ENCODE measurements around the gene BTG4. TPM values are rescaled to one million over a fixed set of nuclear protein-coding genes. Genes with fewer than 3 reads are reported as not detected.

Gene BTG4
- total RNA-seq, 1 experiment from 2014 or later: not detected

- ChIA-PET CTCF (no interaction called here), POLR2A (no interaction called here), RAD21 (ENCODE audit: low non-redundant PET in 1 of 2, low total read pairs in 2 of 2, uncharacterized antibody in 2 of 2, unreplicated experiment in 2 of 2) (no interaction called here)
- H3K4me3 ChIP-seq (replicated peaks in 1 of 2; ENCODE audit: low read depth in 1 of 2, low read length in 2 of 2): no peak overlapping the region
- H3K9me2 ChIP-seq (ENCODE audit: insufficient read depth): no peaks in the 10 kb centered on the region
- TF ChIP-seq SRF (IDR thresholded peaks at IDR 0.05; ENCODE audit: low read depth) (no peak), FOSL1 (IDR thresholded peaks at IDR 0.05; ENCODE audit: low read depth) (no peak), ELF1 (IDR thresholded peaks at IDR 0.05; ENCODE audit: borderline replicate concordance, low read depth) (no peak), POLR2A (IDR thresholded peaks at IDR 0.05; ENCODE audit: borderline replicate concordance, extremely low read depth, insufficient read depth, insufficient read length) (no peak)
- no peaks in the 10 kb centered on the region; the same call in 1 of the 2 replicates for H3K27me3 ChIP-seq (ENCODE audit: insufficient read depth, low read length)
- DNase-seq (ENCODE audit: low read depth, low spot score): no peak
- ATAC-seq: no peak
- H3K4me2 ChIP-seq (ENCODE audit: low read length): no peak overlapping the region
- no peak overlapping the region for H3K27ac ChIP-seq (ENCODE audit: low read depth, low read length)
- H3K36me3 ChIP-seq (ENCODE audit: control insufficient read depth in 1 of 2, insufficient read depth in 2 of 2, low read length in 2 of 2): no peaks in the 10 kb centered on the region
- no peak overlapping the region for H2AFZ ChIP-seq (ENCODE audit: low read depth, low read length, poor library complexity, severe bottlenecking)
- H3K9ac ChIP-seq (ENCODE audit: low read length): no peak overlapping the region
- no peaks in the 10 kb centered on the region for H4K20me1 ChIP-seq (ENCODE audit: insufficient read depth)
- intact Hi-C loops (cut with micrococcal nuclease): no loop called here
- BruUV-seq (replicated peaks): no TSS peak
- H3K79me2 ChIP-seq (ENCODE audit: insufficient read depth, low read length): no peaks in the 10 kb centered on the region
- H3K9me3 ChIP-seq (ENCODE audit: control insufficient read depth in 1 of 2, insufficient read depth in 1 of 2, low read depth in 1 of 2, low read length in 2 of 2): no peaks in the 10 kb centered on the region
- H3K4me1 ChIP-seq (ENCODE audit: control insufficient read depth in 1 of 2, insufficient read depth in 2 of 2, low read length in 2 of 2): no peaks in the 10 kb centered on the region
These were observed 26.4 kb upstream of the BTG4 start for GRCh38 chr11:111538407-111539114.

GRCh38 chr11:111537336-111537860 is 25.2 kb upstream of the BTG4 start:
- intact Hi-C loops (cut with micrococcal nuclease): no loop called here
- POLR2A ChIA-PET: no interaction called here
- Histone ChIP-seq H3K27me3 (ENCODE audit: insufficient read depth, low read length) (no peaks in the 10 kb centered on the region; the same call in 1 of the 2 replicates), H3K9me3 (ENCODE audit: control insufficient read depth in 1 of 2, insufficient read depth in 1 of 2, low read depth in 1 of 2, low read length in 2 of 2) (no peaks in the 10 kb centered on the region), H4K20me1 (ENCODE audit: insufficient read depth) (no peaks in the 10 kb centered on the region), H3K36me3 (ENCODE audit: control insufficient read depth in 1 of 2, insufficient read depth in 2 of 2, low read length in 2 of 2) (no peaks in the 10 kb centered on the region), H3K4me1 (ENCODE audit: control insufficient read depth in 1 of 2, insufficient read depth in 2 of 2, low read length in 2 of 2) (no peaks in the 10 kb centered on the region), H3K9ac (ENCODE audit: low read length) (no peak overlapping the region), H3K79me2 (ENCODE audit: insufficient read depth, low read length) (no peaks in the 10 kb centered on the region), H3K4me3 (replicated peaks in 1 of 2; ENCODE audit: low read depth in 1 of 2, low read length in 2 of 2) (no peak overlapping the region), H3K9me2 (ENCODE audit: insufficient read depth) (no peaks in the 10 kb centered on the region), H3K4me2 (ENCODE audit: low read length) (no peak overlapping the region), H3K27ac (ENCODE audit: low read depth, low read length) (no peak overlapping the region), H2AFZ (ENCODE audit: low read depth, low read length, poor library complexity, severe bottlenecking) (no peak overlapping the region)
- ATAC-seq (no peak), DNase-seq (ENCODE audit: low read depth, low spot score) (no peak)
- RAD21 ChIA-PET (ENCODE audit: low non-redundant PET in 1 of 2, low total read pairs in 2 of 2, uncharacterized antibody in 2 of 2, unreplicated experiment in 2 of 2): no interaction called here
- BruUV-seq (replicated peaks): no TSS peak
- CTCF ChIA-PET: no interaction called here
- TF ChIP-seq ZFX (IDR thresholded peaks at IDR 0.05): no peak
- TF ChIP-seq SRF (IDR thresholded peaks at IDR 0.05; ENCODE audit: low read depth): no peak
- no peak for TF ChIP-seq CBX3 (IDR thresholded peaks at IDR 0.05; ENCODE audit: low read depth)
- TF ChIP-seq YY1 (IDR thresholded peaks at IDR 0.05; ENCODE audit: extremely low read depth, insufficient replicate concordance, low read depth, low read length): no peak
- no peak for TF ChIP-seq REST (IDR thresholded peaks at IDR 0.05; ENCODE audit: low read depth)
- no peak for TF ChIP-seq JUND (IDR thresholded peaks at IDR 0.05)
- TF ChIP-seq RAD21 (IDR thresholded peaks at IDR 0.05; ENCODE audit: low read depth): no peak
- no peak for TF ChIP-seq EGR1 (IDR thresholded peaks at IDR 0.05; ENCODE audit: low read depth)
- no peak for TF ChIP-seq MAX (IDR thresholded peaks at IDR 0.05)
- no peak for TF ChIP-seq SIN3A (IDR thresholded peaks at IDR 0.05; ENCODE audit: low read depth)
- TF ChIP-seq POLR2A (IDR thresholded peaks at IDR 0.05; ENCODE audit: borderline replicate concordance, extremely low read depth, insufficient read depth, insufficient read length): no peak
- TF ChIP-seq CTCF (IDR thresholded peaks at IDR 0.05 in 2 of 3, conservative IDR thresholded peaks at IDR 0.05 in 1 of 3; ENCODE audit: borderline replicate concordance in 1 of 3, insufficient read depth in 1 of 3, low read depth in 2 of 3, low read length in 2 of 3): no peak
- no peak for TF ChIP-seq CEBPB (IDR thresholded peaks at IDR 0.05; ENCODE audit: low read depth)
- TF ChIP-seq TCF7L2 (IDR thresholded peaks at IDR 0.05; ENCODE audit: borderline replicate concordance, extremely low read depth, insufficient read depth, insufficient read length): no peak

Measured in HCT116 (cell line).